HCT116 (cell line): Measurements from ENCODE around the gene C1orf21. TPM values are rescaled to one million over a fixed set of nuclear protein-coding genes. Genes with fewer than 3 reads are reported as not detected.

ENCODE experiments used
- ATAC-seq: fragments of 200-7000 bp; cut with Tn5 transposase; 2 replicates; pipeline ENCODE4 v1.9.1; 2020; ENCODE audit warnings: mild to moderate bottlenecking, moderate library complexity
- BruUV-seq: library from RNA; stranded (reverse); fragments of 400-500 nt; replicated peaks from 2 replicates; lab custom pipeline; 2021; lab: Mats Ljungman, UMichigan
- CTCF ChIA-PET: fragments of 300-600 bp; sonication (Branson Sonifier 250); formaldehyde crosslinking; loops from one replicate; lab custom pipeline; 2021; ENCODE audit warnings: antibody characterized with exemption; lab: Charles Lee
- POLR2A ChIA-PET: fragments of 300-600, 350-600 bp; sonication (Branson Sonifier 250); formaldehyde crosslinking; loops from one replicate; lab custom pipeline; 2021; ENCODE audit warnings: antibody characterized with exemption; lab: Charles Lee
- RAD21 ChIA-PET, 2 experiments: fragments of 300-600 bp; sonication (Branson Sonifier 250); formaldehyde crosslinking; loops; one replicate each; lab custom pipeline; 2023; ENCODE audit warnings: low total read pairs in 2 of 2; ENCODE audit not compliant: uncharacterized antibody in 2 of 2, unreplicated experiment in 2 of 2, low non-redundant PET in 1 of 2; lab: Charles Lee
- DNase-seq: peaks from one replicate; pipeline ENCODE4 v3.0.0-alpha.2; 2010; ENCODE audit warnings: low read depth, low spot score
- H2AFZ ChIP-seq: fragments of 200-600 bp; shearing (Covaris generic), sonication (generic); 2 replicates; pipeline ENCODE4 v1.6.1; 2017; ENCODE audit warnings: low read depth, mixed run types, mixed read lengths, antibody characterized with exemption, low read length; ENCODE audit not compliant: poor library complexity, severe bottlenecking
- H3K27ac ChIP-seq: 2 replicates; pipeline ENCODE4 v1.5.1; 2012; ENCODE audit warnings: low read depth, low read length
- H3K27me3 ChIP-seq: fragments of 200-600 bp; sonication (generic); 2 replicates; pipeline ENCODE4 v1.6.1; 2016; ENCODE audit warnings: mixed run types, low read length, mixed read lengths; ENCODE audit not compliant: insufficient read depth
- H3K36me3 ChIP-seq, 2 experiments: fragments of 200-500 bp in 1 of 2; fragments of 200-600 bp in 1 of 2; sonication (Bioruptor generic) in 1 of 2; sonication (generic) in 1 of 2; 2 replicates each; pipeline versions ENCODE4 v1.5.1 to v1.6.1; 2014 to 2016; ENCODE audit warnings: low read length in 2 of 2, inconsistent platforms in 1 of 2, mixed read lengths in 1 of 2, mixed run types in 1 of 2; ENCODE audit not compliant: insufficient read depth in 2 of 2, control insufficient read depth in 1 of 2
- H3K4me1 ChIP-seq, 2 experiments: fragments of 200-600 bp in 1 of 2; sonication (generic) in 1 of 2; 2 replicates each; pipeline versions ENCODE4 v1.5.1 to v1.6.1; 2012 to 2017; ENCODE audit warnings: low read length in 2 of 2, inconsistent platforms in 1 of 2, mild to moderate bottlenecking in 1 of 2, mixed read lengths in 1 of 2, mixed run types in 1 of 2, moderate library complexity in 1 of 2; ENCODE audit not compliant: insufficient read depth in 2 of 2, control insufficient read depth in 1 of 2
- H3K4me2 ChIP-seq: fragments of 200-600 bp; sonication (generic); 2 replicates; pipeline ENCODE4 v1.6.1; 2017; ENCODE audit warnings: mixed run types, low read length, mixed read lengths
- H3K4me3 ChIP-seq, 2 experiments: fragments of 200-600 bp in 1 of 2; sonication (generic) in 1 of 2; replicated peaks in 1 of 2; 2 replicates each; pipeline ENCODE4 v1.5.1; 2011 to 2016; ENCODE audit warnings: low read length in 2 of 2, control low read depth in 1 of 2, low read depth in 1 of 2, mild to moderate bottlenecking in 1 of 2, mixed read lengths in 1 of 2, mixed run types in 1 of 2
- H3K79me2 ChIP-seq: fragments of 200-600 bp; sonication (generic); 2 replicates; pipeline ENCODE4 v1.6.1; 2017; ENCODE audit warnings: mild to moderate bottlenecking, mixed run types, low read length, moderate library complexity, mixed read lengths; ENCODE audit not compliant: insufficient read depth
- H3K9ac ChIP-seq: fragments of 200-600 bp; sonication (generic); 2 replicates; pipeline ENCODE4 v1.6.1; 2016; ENCODE audit warnings: low read length, mixed read lengths
- H3K9me2 ChIP-seq: fragments of 200-600 bp; sonication (generic), shearing (Covaris generic); 2 replicates; pipeline ENCODE4 v1.6.1; 2017; ENCODE audit warnings: mixed run types, mild to moderate bottlenecking, moderate library complexity; ENCODE audit not compliant: insufficient read depth
- H3K9me3 ChIP-seq, 2 experiments: fragments of 200-500 bp in 1 of 2; fragments of 200-600 bp in 1 of 2; sonication (Bioruptor generic) in 1 of 2; sonication (generic) in 1 of 2; 2 replicates each; pipeline ENCODE4 v1.6.1; 2014 to 2017; ENCODE audit warnings: low read length in 2 of 2, mixed read lengths in 2 of 2, inconsistent platforms in 1 of 2, low read depth in 1 of 2, mild to moderate bottlenecking in 1 of 2, mixed run types in 1 of 2, moderate library complexity in 1 of 2; ENCODE audit not compliant: control insufficient read depth in 1 of 2, insufficient read depth in 1 of 2
- H4K20me1 ChIP-seq: fragments of 200-600 bp; sonication (generic), shearing (Covaris generic); 2 replicates; pipeline ENCODE4 v1.6.1; 2017; ENCODE audit warnings: mixed run types, mild to moderate bottlenecking, moderate library complexity; ENCODE audit not compliant: insufficient read depth
- ATF3 ChIP-seq: IDR thresholded peaks from 2 replicates; pipeline ENCODE4 v1.6.1; 2012
- CEBPB ChIP-seq: IDR thresholded peaks from 2 replicates; pipeline ENCODE4 v1.6.1; 2012; ENCODE audit warnings: low read depth
- ELF1 ChIP-seq: IDR thresholded peaks from 2 replicates; pipeline ENCODE4 v1.6.1; 2012; ENCODE audit warnings: low read depth, borderline replicate concordance
- EZH2 ChIP-seq: fragments of 200-600 bp; sonication (generic); IDR thresholded peaks from 2 replicates; pipeline ENCODE4 v1.6.1; 2017; ENCODE audit warnings: antibody characterized with exemption, mixed run types
- EZH2phosphoT487 ChIP-seq: fragments of 200-600 bp; IDR thresholded peaks from 2 replicates; pipeline ENCODE4 v1.6.1; 2018; ENCODE audit warnings: antibody characterized with exemption, borderline replicate concordance
- POLR2A ChIP-seq: IDR thresholded peaks from 2 replicates; pipeline ENCODE4 v1.7.0; 2011; ENCODE audit warnings: borderline replicate concordance; ENCODE audit not compliant: insufficient read depth, insufficient read length; ENCODE audit errors: extremely low read depth
- POLR2AphosphoS5 ChIP-seq: IDR thresholded peaks from 2 replicates; pipeline ENCODE4 v1.6.1; 2011; ENCODE audit warnings: mild to moderate bottlenecking, low read depth, low read length, moderate library complexity
- RAD21 ChIP-seq: IDR thresholded peaks from 2 replicates; pipeline ENCODE4 v1.6.1; 2012; ENCODE audit warnings: low read depth, mild to moderate bottlenecking
- SIN3A ChIP-seq: IDR thresholded peaks from 2 replicates; pipeline ENCODE4 v1.6.1; 2012; ENCODE audit warnings: low read depth
- SP1 ChIP-seq: IDR thresholded peaks from 2 replicates; pipeline ENCODE4 v1.6.1; 2012; ENCODE audit warnings: low read depth
- SRF ChIP-seq: IDR thresholded peaks from 2 replicates; pipeline ENCODE4 v1.6.1; 2012; ENCODE audit warnings: low read depth
- TCF7L2 ChIP-seq: IDR thresholded peaks from 2 replicates; pipeline ENCODE4 v1.7.0; 2011; ENCODE audit warnings: borderline replicate concordance, inconsistent platforms; ENCODE audit not compliant: insufficient read depth, insufficient read length; ENCODE audit errors: extremely low read depth
- ZBTB33 ChIP-seq: IDR thresholded peaks from 2 replicates; pipeline ENCODE4 v1.6.1; 2011; ENCODE audit warnings: mild to moderate bottlenecking, low read length, moderate library complexity; ENCODE audit not compliant: insufficient replicate concordance; ENCODE audit errors: extremely low read depth
- ZNF274 ChIP-seq: fragments of 200-500 bp; sonication (Bioruptor generic); IDR thresholded peaks from 2 replicates; pipeline ENCODE4 v1.6.1; 2014; ENCODE audit warnings: mild to moderate bottlenecking, low read depth, low read length, inconsistent platforms
- intact Hi-C: fragments of 100-400 bp; cut with micrococcal nuclease; formaldehyde crosslinking; loops from 2 replicates; pipeline ENCODE4 v1.10.0; 2022
- total RNA-seq: library from RNA; stranded (reverse); gene quantifications from one replicate; pipeline ENCODE4 v1.2.1, GENCODE V29; 2021; ENCODE audit not compliant: unreplicated experiment
- TF ChIP-seq, protein P1 (sequence below): IDR thresholded peaks from 2 replicates; pipeline ENCODE4 v1.6.1; 2012; ENCODE audit warnings: low read depth

The C1orf21 gene
- total RNA-seq, 1 experiment from 2014 or later: 8.9 TPM

DNA sequence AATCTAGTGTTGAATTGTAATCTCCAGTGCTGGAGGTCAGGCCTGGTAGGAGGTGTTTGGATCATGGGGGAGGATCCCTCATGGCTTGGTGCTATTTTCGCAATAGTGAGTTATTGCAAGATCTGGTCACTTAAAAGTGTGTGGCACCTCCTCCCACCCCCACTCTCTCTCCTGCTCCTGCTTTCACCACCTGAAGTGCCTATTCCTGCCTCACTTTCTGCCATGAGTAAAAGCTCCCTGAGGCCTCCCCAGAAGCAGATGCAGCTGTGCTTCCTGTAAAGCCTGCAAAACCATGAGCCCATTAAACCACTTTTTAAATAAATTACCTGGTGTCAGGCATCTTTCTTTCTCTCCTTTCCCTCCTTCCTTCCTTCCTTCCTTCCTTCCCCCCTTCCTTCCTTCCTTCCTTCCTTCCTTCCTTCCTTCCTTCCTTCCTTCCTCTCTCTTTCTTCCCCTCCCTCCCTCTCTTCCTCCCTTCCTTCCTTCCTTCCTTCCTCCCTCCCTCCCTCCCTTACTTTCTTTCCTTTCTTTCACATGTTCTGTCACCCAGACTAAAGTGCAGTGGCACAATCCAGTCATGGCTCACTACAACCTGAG lies 172.4 kb downstream of the C1orf21 start:
- Histone ChIP-seq H3K9me3 (no peaks in the 10 kb centered on the region), H3K9me2 (no peaks in the 10 kb centered on the region), H4K20me1 (no peaks in the 10 kb centered on the region), H3K4me1 (no peaks in the 10 kb centered on the region), H3K4me2 (no peak overlapping the region), H3K27ac (no peak overlapping the region), H3K9ac (no peak overlapping the region), H2AFZ (no peak overlapping the region), H3K4me3 (no peak overlapping the region), H3K79me2 (no peaks in the 10 kb centered on the region), H3K27me3 (no peaks in the 10 kb centered on the region), H3K36me3 (no peaks in the 10 kb centered on the region)
- DNase-seq (no peak), ATAC-seq (no peak)
- intact Hi-C loops: no loop called here
- ChIA-PET POLR2A (no interaction called here), RAD21 (no interaction called here), CTCF (no interaction called here)
- no peak for TF ChIP-seq ATF3
- TF ChIP-seq ZNF274: no peak
- no peak for TF ChIP-seq EZH2
- no peak for TF ChIP-seq RAD21
- TF ChIP-seq SRF: no peak
- no peak for TF ChIP-seq CEBPB
- TF ChIP-seq POLR2AphosphoS5: no peak
- no peak for TF ChIP-seq POLR2A
- TF ChIP-seq SIN3A: no peak
- no peak for TF ChIP-seq EZH2phosphoT487
- no peak for TF ChIP-seq TCF7L2
- TF ChIP-seq ZBTB33: no peak
- TF ChIP-seq, protein P1, sequence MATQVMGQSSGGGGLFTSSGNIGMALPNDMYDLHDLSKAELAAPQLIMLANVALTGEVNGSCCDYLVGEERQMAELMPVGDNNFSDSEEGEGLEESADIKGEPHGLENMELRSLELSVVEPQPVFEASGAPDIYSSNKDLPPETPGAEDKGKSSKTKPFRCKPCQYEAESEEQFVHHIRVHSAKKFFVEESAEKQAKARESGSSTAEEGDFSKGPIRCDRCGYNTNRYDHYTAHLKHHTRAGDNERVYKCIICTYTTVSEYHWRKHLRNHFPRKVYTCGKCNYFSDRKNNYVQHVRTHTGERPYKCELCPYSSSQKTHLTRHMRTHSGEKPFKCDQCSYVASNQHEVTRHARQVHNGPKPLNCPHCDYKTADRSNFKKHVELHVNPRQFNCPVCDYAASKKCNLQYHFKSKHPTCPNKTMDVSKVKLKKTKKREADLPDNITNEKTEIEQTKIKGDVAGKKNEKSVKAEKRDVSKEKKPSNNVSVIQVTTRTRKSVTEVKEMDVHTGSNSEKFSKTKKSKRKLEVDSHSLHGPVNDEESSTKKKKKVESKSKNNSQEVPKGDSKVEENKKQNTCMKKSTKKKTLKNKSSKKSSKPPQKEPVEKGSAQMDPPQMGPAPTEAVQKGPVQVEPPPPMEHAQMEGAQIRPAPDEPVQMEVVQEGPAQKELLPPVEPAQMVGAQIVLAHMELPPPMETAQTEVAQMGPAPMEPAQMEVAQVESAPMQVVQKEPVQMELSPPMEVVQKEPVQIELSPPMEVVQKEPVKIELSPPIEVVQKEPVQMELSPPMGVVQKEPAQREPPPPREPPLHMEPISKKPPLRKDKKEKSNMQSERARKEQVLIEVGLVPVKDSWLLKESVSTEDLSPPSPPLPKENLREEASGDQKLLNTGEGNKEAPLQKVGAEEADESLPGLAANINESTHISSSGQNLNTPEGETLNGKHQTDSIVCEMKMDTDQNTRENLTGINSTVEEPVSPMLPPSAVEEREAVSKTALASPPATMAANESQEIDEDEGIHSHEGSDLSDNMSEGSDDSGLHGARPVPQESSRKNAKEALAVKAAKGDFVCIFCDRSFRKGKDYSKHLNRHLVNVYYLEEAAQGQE: no peak
- TF ChIP-seq SP1: no peak
- TF ChIP-seq ELF1: no peak
- no TSS peak for BruUV-seq
